Trophoblast cell (in vitro differentiated cells and primary cell): ENCODE measurements around the gene ZFAND3.

Experiments used
- DNase-seq, 2 donors: peaks; one replicate each; pipeline ENCODE4 v3.0.0-alpha.2; 2016
- H2AFZ ChIP-seq: 2 replicates; pipeline ENCODE4 v1.6.1; 2013; ENCODE audit warnings: low read length, moderate library complexity, mild to moderate bottlenecking; ENCODE audit not compliant: insufficient read depth, poor library complexity
- H2AK5ac ChIP-seq: 2 replicates; pipeline ENCODE4 v1.6.1; 2013; ENCODE audit warnings: mild to moderate bottlenecking, low read length
- H2BK120ac ChIP-seq: 2 replicates; pipeline ENCODE4 v1.6.1; 2013; ENCODE audit warnings: low read length, mild to moderate bottlenecking, moderate library complexity; ENCODE audit not compliant: insufficient read depth, poor library complexity
- H2BK12ac ChIP-seq: 2 replicates; pipeline ENCODE4 v1.6.1; 2013; ENCODE audit warnings: mild to moderate bottlenecking, low read length, moderate library complexity
- H2BK5ac ChIP-seq: 2 replicates; pipeline ENCODE4 v1.6.1; 2013; ENCODE audit warnings: low read length, low read depth, moderate library complexity, mild to moderate bottlenecking; ENCODE audit not compliant: poor library complexity
- H3K14ac ChIP-seq: 2 replicates; pipeline ENCODE4 v1.6.1; 2013; ENCODE audit warnings: mild to moderate bottlenecking, low read length
- H3K18ac ChIP-seq: 2 replicates; pipeline ENCODE4 v1.6.1; 2013; ENCODE audit warnings: mild to moderate bottlenecking, low read length
- H3K23ac ChIP-seq: 2 replicates; pipeline ENCODE4 v1.6.1; 2013; ENCODE audit warnings: low read length
- H3K27ac ChIP-seq: 2 replicates; pipeline ENCODE4 v1.5.1; 2013; ENCODE audit warnings: low read depth, mild to moderate bottlenecking, inconsistent platforms, low read length, moderate library complexity
- H3K27me3 ChIP-seq: 2 replicates; pipeline ENCODE4 v1.6.1; 2013; ENCODE audit warnings: inconsistent platforms, mild to moderate bottlenecking, low read length, moderate library complexity; ENCODE audit not compliant: insufficient read depth
- H3K36me3 ChIP-seq, 2 experiments: 1 replicate in 1 of 2; 2 replicates in 1 of 2; pipeline ENCODE4 v1.6.1; 2013; ENCODE audit warnings: low read length in 2 of 2, mild to moderate bottlenecking in 2 of 2, moderate library complexity in 1 of 2; ENCODE audit not compliant: insufficient read depth in 2 of 2, control insufficient read depth in 1 of 2
- H3K4ac ChIP-seq: 2 replicates; pipeline ENCODE4 v1.6.1; 2013; ENCODE audit warnings: low read depth, mild to moderate bottlenecking, low read length, moderate library complexity
- H3K4me1 ChIP-seq, 2 experiments: 1 replicate in 1 of 2; 2 replicates in 1 of 2; pipeline ENCODE4 v1.6.1; 2013; ENCODE audit warnings: low read length in 2 of 2, mild to moderate bottlenecking in 2 of 2, moderate library complexity in 1 of 2; ENCODE audit not compliant: insufficient read depth in 2 of 2, control insufficient read depth in 1 of 2
- H3K4me2 ChIP-seq: 2 replicates; pipeline ENCODE4 v1.6.1; 2013; ENCODE audit warnings: inconsistent platforms, mild to moderate bottlenecking, low read length, moderate library complexity
- H3K4me3 ChIP-seq: 2 replicates; pipeline ENCODE4 v1.5.1; 2013; ENCODE audit warnings: mild to moderate bottlenecking, low read depth, low read length, inconsistent platforms
- H3K79me1 ChIP-seq: one replicate; pipeline ENCODE4 v1.6.1; 2013; ENCODE audit warnings: low read length
- H3K79me2 ChIP-seq: 2 replicates; pipeline ENCODE4 v1.6.1; 2013; ENCODE audit warnings: low read length, mild to moderate bottlenecking; ENCODE audit not compliant: control insufficient read depth, insufficient read depth, poor library complexity
- H3K9ac ChIP-seq: 2 replicates; pipeline ENCODE4 v1.6.1; 2013; ENCODE audit warnings: mild to moderate bottlenecking, low read length
- H3K9me3 ChIP-seq: 2 replicates; pipeline ENCODE4 v1.6.1; 2013; ENCODE audit warnings: low read depth, mild to moderate bottlenecking, control low read depth, inconsistent platforms, low read length; ENCODE audit not compliant: insufficient read depth
- H4K12ac ChIP-seq: 2 replicates; pipeline ENCODE4 v1.6.1; 2013; ENCODE audit warnings: low read depth, mild to moderate bottlenecking, low read length, moderate library complexity
- H4K8ac ChIP-seq: 2 replicates; pipeline ENCODE4 v1.6.1; 2013; ENCODE audit warnings: low read depth, mild to moderate bottlenecking, low read length, moderate library complexity
- H4K91ac ChIP-seq: one replicate; pipeline ENCODE4 v1.6.1; 2013; ENCODE audit warnings: low read depth, mild to moderate bottlenecking, low read length, moderate library complexity
- WGBS: extraction: QIAGEN DNeasy Blood & Tissue Kit; methylation state at CpG from one replicate; pipeline ENCODE4 v1.1.7; 2013; ENCODE audit warnings: missing lambda C conversion rate; ENCODE audit not compliant: insufficient read length, insufficient coverage; ENCODE audit errors: extremely low coverage; 5-methylcytosine and 5-hydroxymethylcytosine counted together

Gene ZFAND3

GRCh38 chr6:38062066-38062465, 242.5 kb downstream of the ZFAND3 start:
- H3K4ac ChIP-seq: no peak overlapping the region
- H3K4me2 ChIP-seq: no peak overlapping the region
- no peaks in the 10 kb centered on the region for H3K27me3 ChIP-seq
- no peak overlapping the region for H2BK120ac ChIP-seq
- H3K27ac ChIP-seq: no peak overlapping the region
- H4K12ac ChIP-seq: no peak overlapping the region
- no peak for DNase-seq
- H4K91ac ChIP-seq: no peak overlapping the region
- H3K4me1 ChIP-seq: no peaks in the 10 kb centered on the region
- no CpG with 5 or more reads among the region's 3 CpGs for WGBS
- H3K79me1 ChIP-seq: no peaks in the 10 kb centered on the region
- H3K14ac ChIP-seq: no peak overlapping the region
- H2BK5ac ChIP-seq: no peak overlapping the region
- no peak overlapping the region for H3K4me3 ChIP-seq
- H2AK5ac ChIP-seq: no peak overlapping the region
- H3K79me2 ChIP-seq: no peaks in the 10 kb centered on the region
- H3K23ac ChIP-seq: no peak overlapping the region
- H3K9me3 ChIP-seq: no peaks in the 10 kb centered on the region
- no peak overlapping the region for H3K9ac ChIP-seq
- H2AFZ ChIP-seq: no peak overlapping the region
- H3K36me3 ChIP-seq: peaks cover 6 to 14% of the 10 kb centered on the region in 2 experiments
- no peak overlapping the region for H4K8ac ChIP-seq
- H2BK12ac ChIP-seq: no peak overlapping the region
- H3K18ac ChIP-seq: no peak overlapping the region

- no peaks in the 10 kb centered on the region for H3K79me2 ChIP-seq
- H3K27ac ChIP-seq: no peak overlapping the region
- H3K9me3 ChIP-seq: no peaks in the 10 kb centered on the region
- no peak for DNase-seq
- no CpG with 5 or more reads among the region's 3 CpGs for WGBS
- no peak overlapping the region for H2BK12ac ChIP-seq
- no peak overlapping the region for H3K4me2 ChIP-seq
- no peaks in the 10 kb centered on the region for H3K79me1 ChIP-seq
- H2AFZ ChIP-seq: no peak overlapping the region
- no peak overlapping the region for H2BK5ac ChIP-seq
- H4K91ac ChIP-seq: no peak overlapping the region
- H2AK5ac ChIP-seq: no peak overlapping the region
- no peak overlapping the region for H4K12ac ChIP-seq
- H3K4me3 ChIP-seq: no peak overlapping the region
- no peak overlapping the region for H2BK120ac ChIP-seq
- no peak overlapping the region for H3K4ac ChIP-seq
- H3K14ac ChIP-seq: no peak overlapping the region
- H3K9ac ChIP-seq: no peak overlapping the region
- no peak overlapping the region for H4K8ac ChIP-seq
- H3K27me3 ChIP-seq: no peaks in the 10 kb centered on the region
- H3K18ac ChIP-seq: no peak overlapping the region
- H3K4me1 ChIP-seq: no peaks in the 10 kb centered on the region
- H3K36me3 ChIP-seq: peaks cover 6 to 14% of the 10 kb centered on the region in 2 experiments
- no peak overlapping the region for H3K23ac ChIP-seq
These were observed 244.4 kb downstream of the ZFAND3 start for GRCh38 chr6:38063973-38064372.

- Histone ChIP-seq H3K23ac (no peak overlapping the region), H2BK5ac (no peak overlapping the region), H3K9ac (no peak overlapping the region), H3K4me3 (no peak overlapping the region), H3K4me1 (no peaks in the 10 kb centered on the region), H3K27ac (no peak overlapping the region), H3K79me1 (no peaks in the 10 kb centered on the region), H3K18ac (no peak overlapping the region), H3K4ac (no peak overlapping the region), H4K91ac (no peak overlapping the region), H2AFZ (no peak overlapping the region), H4K12ac (no peak overlapping the region), H3K4me2 (no peak overlapping the region), H4K8ac (no peak overlapping the region), H2AK5ac (no peak overlapping the region), H3K79me2 (no peaks in the 10 kb centered on the region), H3K14ac (no peak overlapping the region), H3K9me3 (no peaks in the 10 kb centered on the region), H2BK12ac (no peak overlapping the region), H3K27me3 (no peaks in the 10 kb centered on the region), H3K36me3 (peaks cover 6 to 14% of the 10 kb centered on the region in 2 experiments), H2BK120ac (no peak overlapping the region)
- DNase-seq: peak in 1 of 2 donors; percentile 10
- no CpG with 5 or more reads among the region's 2 CpGs for WGBS
These were observed 244.9 kb downstream of the ZFAND3 start for GRCh38 chr6:38064431-38064830.

GRCh38 chr6:38065734-38066305, 246.3 kb downstream of the ZFAND3 start:
- WGBS: no CpG with 5 or more reads among the region's 2 CpGs
- H4K8ac ChIP-seq: no peak overlapping the region
- H3K14ac ChIP-seq: no peak overlapping the region
- no peaks in the 10 kb centered on the region for H3K9me3 ChIP-seq
- H2BK12ac ChIP-seq: no peak overlapping the region
- H2BK5ac ChIP-seq: no peak overlapping the region
- no peak overlapping the region for H3K18ac ChIP-seq
- no peak overlapping the region for H3K23ac ChIP-seq
- no peak overlapping the region for H4K91ac ChIP-seq
- H3K27ac ChIP-seq: no peak overlapping the region
- H4K12ac ChIP-seq: no peak overlapping the region
- no peak overlapping the region for H2AFZ ChIP-seq
- no peaks in the 10 kb centered on the region for H3K4me1 ChIP-seq
- peaks cover 6 to 14% of the 10 kb centered on the region in 2 experiments for H3K36me3 ChIP-seq
- no peak overlapping the region for H3K4ac ChIP-seq
- H3K79me2 ChIP-seq: no peaks in the 10 kb centered on the region
- H3K27me3 ChIP-seq: no peaks in the 10 kb centered on the region
- no peaks in the 10 kb centered on the region for H3K79me1 ChIP-seq
- H3K4me2 ChIP-seq: no peak overlapping the region
- no peak overlapping the region for H2AK5ac ChIP-seq
- H2BK120ac ChIP-seq: no peak overlapping the region
- no peak overlapping the region for H3K9ac ChIP-seq
- no peak overlapping the region for H3K4me3 ChIP-seq
- DNase-seq: no peak
